ENCODE measurements around the gene RNF180.

The RNF180 gene, protein sequence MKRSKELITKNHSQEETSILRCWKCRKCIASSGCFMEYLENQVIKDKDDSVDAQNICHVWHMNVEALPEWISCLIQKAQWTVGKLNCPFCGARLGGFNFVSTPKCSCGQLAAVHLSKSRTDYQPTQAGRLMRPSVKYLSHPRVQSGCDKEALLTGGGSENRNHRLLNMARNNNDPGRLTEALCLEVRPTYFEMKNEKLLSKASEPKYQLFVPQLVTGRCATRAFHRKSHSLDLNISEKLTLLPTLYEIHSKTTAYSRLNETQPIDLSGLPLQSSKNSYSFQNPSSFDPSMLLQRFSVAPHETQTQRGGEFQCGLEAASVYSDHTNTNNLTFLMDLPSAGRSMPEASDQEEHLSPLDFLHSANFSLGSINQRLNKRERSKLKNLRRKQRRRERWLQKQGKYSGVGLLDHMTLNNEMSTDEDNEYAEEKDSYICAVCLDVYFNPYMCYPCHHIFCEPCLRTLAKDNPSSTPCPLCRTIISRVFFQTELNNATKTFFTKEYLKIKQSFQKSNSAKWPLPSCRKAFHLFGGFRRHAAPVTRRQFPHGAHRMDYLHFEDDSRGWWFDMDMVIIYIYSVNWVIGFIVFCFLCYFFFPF

DNA sequence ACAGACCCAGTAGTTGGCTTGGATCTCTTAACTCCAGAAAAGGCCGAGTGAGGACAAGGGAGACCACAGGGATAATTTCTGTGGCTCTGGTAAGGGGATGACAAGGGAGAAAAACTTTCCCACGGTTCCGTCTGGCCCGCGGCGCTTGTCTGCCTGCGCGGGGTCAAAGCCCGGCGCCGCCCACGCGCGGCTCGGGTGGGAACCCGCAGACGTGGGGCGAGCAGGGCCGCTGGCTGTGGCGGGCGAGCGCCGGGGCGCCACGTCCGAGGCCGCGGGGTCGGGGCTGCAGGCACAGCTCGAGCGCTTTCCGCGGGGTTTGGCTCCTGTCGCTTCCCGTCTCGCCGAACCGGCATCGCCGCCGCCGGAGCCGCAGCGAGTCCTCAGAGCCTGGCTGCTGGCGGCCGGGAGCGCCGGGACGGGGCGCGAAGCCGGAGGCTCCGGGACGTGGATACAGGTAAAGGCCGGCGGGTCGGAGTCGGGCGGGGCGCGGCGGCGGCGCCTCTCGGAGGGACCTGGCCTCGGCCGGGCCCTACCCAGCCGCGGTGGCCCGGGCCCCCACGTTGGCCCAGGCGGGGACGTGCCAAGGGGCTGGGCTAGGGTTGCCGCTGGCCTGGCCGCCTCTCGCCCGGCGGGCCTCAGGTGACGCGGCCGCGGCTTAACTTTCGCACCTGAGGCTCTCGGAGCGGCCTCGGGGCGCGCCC is at the start of gene RNF180:
Gene RNF180, plus strand, starts transcription at position 344 of the 701 bp plus-strand sequence. CDS start 34,965 bp downstream, outside the sequence.
- DNase-seq = no peak

DNA sequence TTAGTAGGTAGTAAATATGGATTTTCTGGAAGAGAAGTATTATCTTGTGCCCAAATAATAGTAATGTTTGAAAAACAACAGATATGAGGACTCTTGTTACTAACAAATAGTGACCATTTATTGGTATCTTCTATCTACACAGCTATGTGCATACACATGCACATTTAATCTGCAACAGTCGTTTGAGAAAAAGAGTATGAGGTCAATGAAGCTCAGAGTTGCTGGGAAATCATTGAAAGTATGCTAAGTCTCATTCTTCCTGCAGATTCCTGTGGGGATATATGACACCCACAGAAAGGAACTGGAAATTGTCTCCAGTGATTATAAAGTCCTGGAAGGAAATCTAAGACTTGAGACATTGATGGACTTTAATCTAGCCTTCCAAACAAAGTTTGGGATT is 40.1 kb upstream of the RNF180 start:
- DNase-seq = no peak

DNA sequence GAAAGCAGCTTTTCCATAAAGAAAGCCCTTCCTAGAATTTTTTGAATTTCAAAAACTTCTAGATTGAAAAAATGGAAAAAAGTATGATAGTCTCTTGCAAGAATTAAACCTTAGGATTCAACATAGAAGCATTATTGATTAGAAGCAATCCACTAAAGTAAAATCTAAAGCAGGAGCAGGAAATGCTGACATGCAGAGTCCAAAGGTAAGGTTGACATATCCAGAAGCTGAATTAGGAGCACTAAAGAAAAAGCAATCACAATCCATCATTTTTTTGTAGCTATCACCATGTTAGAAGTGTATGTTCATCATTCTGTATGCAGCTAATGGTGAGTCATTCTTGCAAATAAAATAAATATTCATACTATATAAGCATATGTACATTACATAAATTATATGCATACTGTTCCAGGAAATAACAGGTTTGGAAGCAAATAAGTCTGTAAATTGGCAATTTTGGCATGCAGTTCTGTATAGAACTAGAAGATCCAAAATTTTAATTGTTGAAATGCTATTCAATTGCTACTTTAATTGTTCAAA is 39.4 kb upstream of the RNF180 start:
- DNase-seq = no peak

DNA sequence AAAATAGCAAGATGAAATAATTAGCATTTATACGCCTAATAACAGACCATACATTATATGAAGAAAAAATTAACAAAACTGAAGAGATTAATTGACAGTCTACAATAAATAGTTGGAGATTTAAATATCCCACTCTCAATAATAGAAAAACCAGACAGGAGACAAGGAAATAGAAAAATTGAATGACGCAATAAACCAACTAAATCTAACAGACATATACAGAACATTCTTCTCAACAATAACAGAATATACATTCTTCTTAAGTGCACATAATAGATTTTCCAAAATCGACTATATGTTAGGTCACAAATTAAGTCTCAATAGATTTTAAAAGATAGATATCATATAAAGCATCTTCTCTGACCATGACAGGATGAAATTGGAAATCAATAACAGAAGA is 25.6 kb upstream of the RNF180 start:
- no peak for DNase-seq

DNA sequence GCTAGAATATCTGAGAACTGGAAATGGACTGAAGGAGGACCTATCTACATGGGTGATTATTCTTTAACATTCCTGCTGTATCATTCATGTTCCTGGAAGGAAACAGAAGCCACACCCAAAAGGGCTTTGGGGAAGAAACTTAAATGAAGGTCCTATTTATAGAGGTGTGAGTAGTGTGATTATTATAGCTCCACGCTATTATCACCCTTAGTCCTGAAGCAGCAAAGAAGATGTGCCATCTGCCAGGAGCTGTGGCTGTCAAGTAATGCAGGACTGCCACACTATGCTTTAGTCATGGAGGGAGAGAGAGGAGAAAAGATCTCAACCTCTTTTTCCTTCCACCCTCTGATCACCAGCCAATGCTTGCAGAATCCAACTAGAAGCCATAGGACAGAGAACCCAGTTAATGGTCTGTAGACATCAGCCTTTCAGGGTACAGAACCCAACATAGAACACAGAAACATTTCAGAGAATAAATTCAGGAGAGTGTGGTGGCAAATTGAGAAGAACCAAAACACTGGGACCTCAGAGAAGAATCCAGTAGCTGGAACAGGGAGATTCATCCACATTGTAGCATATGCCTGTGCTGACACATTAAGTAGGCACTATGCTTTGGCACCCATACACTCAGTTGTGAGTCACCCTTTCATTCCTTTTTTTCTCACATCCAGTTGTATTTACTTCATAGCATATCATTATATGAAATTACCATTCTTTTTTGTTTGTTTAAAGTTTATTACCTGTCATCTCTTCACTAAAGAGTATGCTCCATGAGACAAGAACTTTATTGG is 21.0 kb upstream of the RNF180 start:
- DNase-seq = no peak

DNA sequence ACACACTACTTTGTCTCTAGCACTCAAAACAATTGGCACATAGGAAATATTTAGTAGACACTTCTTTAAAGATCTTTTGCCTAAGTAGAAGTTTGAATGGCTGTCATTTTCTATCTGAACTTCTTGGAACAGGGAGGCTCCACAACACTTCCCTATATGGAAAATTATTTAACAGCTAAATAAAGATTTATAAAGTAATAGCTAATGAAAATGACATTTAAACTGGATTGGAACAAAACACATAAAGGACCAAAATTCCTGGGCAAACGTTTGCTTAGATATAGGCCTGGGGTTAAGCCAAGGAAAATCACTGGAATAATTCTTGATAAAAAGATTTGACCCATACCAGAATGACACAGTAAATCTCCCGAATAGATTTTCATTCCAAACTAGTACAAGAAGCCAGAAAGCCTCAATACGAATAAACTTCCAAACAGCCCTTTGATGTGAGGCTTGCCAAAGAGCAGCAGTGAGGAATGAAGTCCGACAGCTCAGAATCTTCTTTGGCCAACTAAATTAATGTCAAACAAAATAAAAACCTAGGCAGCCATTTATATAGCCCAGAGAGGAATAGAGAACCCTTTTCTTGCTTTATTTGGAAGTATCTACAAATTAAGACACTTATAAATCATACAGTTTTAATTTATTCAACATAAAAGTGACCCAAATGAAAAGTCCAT is 20.3 kb upstream of the RNF180 start:
- DNase-seq = no peak

DNA sequence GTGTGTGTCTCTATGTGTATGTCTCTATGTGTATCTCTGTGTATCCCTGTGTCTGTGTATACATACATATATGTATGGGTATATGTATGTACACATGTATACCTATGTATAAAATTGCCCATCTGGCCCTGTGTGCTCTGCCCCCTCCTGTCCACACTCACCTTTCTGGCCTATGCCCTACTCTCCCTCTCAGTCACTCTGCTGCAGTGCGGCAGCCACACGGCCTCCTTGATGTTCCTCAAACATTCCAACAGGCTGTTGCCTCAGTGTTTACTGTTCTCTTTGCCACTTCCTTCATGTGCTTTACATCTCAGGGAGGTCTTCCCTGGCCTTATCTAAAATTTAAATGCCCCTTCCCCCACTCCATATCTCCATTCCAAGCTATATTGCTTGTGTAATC is 18.3 kb upstream of the RNF180 start:
- DNase-seq = no peak

DNA sequence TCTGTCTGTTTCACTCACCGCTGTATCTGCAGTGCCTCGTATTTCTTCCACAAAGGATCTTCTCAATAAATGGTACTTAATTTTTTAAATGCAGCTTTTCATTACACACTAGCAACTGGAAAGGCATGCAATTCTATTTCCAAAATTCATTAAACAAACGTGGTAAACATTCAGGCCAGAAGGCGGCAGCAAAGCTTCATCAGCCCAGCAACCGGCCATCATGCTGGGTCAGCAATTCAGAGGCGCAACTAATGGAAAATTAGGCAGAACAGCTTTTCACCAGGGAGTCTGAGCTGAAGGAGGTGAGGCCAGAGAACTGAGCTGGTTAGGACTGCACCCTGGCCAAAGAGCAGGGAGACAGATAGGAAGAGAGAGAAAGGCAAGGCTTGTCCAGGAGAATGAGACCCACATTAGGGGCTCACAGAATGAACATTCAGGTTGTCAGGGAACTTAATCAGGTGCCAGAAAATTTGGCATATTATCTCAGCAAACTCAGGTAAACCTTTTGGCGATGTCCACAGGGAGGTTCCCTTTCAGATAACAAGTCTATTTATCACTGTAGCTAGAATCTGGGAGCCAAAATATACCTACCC is 17.7 kb upstream of the RNF180 start:
- DNase-seq = no peak

DNA sequence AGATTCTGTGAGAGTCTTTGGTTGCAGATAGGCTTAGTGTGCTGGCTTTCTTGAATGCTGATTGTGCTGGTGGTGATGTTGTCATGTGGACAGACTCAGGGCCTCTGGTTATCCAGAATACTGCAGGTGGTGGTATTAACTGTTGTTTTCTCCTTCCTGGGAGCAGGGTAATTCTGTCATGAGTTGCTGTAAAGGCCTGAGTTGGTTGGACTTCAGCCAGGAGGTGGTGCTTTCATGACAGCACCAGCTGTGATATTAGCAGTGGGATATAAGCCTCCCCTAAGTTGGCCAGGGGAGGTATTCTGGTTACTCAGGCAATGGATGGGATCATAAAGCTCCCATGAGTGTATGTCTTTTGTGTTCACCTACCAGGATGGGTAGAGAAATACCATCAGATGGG is 16.4 kb upstream of the RNF180 start:
- no peak for DNase-seq

DNA sequence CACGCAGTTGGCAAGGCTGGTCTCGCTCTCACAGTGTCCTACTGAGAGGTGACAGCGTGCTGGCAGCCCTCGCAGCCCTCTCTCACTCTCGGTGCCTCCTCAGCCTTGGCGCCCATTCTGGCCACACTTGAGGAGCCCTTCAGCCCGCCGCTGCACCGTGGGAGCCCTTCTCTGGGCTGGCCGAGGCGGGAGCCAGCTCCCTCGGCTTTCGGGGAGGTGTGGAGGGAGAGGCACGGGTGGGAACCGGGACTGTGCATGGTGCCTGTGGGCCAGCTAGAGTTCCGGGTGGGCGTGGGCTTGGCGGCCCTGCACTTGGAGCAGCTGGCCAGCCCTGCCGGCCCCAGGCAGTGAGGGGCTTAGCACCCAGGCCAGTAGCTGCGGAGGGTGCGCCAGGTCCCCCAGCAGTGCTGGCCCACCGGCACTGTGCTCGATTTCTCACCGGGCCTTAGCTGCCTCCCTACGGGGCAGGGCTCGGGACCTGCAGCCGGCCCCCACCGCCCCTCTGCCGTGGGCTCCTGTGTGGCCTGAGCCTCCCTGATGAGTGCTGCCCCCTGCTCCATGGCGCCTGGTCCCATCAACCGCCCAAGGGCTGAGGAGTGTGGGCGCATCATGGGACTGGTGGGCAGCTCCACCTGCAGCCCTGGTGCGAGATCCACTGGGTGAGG is 15.7 kb upstream of the RNF180 start:
- no peak for DNase-seq

DNA sequence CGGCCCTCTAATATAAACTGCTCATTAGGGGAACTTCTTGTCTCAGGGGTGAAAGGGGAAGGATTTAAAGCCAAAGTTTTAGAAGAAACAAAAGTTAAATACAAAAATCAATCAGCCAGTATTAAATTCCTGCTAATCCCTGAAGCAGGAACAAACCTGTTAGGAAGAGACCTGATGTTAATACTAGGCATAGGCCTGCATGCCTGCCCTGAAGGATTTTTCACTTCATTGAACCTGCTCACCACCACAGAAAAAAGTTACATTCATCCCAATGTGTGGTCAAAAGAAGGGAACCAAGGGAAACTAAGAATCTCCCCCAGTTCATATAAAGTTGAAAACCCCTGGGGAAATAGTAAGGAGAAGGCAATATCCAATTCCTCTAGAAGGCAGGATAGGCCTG is 9.4 kb upstream of the RNF180 start:
- DNase-seq = no peak

DNA sequence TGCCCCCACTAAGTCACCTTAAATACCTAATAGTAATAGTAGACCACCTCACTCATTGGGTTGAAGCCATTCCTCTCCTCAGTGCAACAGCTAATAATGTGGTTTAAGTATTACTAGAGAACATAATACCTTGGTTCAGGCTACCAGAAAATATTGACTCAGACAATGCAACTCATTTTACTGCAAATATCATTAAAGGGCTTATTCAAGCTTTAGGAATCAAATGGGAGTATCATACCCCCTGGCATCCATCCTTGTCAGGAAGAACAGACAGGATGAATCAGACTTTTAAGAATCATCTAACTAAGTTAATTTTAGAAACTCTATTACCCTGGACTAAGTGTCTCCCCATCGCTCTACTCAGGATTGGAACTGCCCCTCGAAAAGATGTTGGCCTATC is 6.8 kb upstream of the RNF180 start:
- no peak for DNase-seq

DNA sequence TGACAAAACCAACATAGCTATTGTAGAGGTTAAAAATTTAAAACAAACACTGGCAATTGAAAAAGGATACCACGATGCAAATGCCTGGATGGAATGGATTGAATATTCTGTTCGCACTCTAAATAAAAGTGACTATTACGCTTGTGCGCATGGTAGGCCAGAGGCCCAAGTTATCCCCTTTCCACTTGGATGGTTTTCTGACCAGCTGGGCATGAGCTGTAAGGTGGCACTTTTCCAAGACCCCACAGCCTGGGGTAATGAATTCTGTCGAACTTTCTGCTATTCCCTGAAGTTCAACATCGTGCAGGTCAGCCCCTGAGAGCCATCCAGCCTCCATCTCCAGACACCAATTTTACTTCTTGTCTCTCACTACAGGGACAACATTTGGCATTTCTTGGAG is 5.4 kb upstream of the RNF180 start:
- no peak for DNase-seq

DNA sequence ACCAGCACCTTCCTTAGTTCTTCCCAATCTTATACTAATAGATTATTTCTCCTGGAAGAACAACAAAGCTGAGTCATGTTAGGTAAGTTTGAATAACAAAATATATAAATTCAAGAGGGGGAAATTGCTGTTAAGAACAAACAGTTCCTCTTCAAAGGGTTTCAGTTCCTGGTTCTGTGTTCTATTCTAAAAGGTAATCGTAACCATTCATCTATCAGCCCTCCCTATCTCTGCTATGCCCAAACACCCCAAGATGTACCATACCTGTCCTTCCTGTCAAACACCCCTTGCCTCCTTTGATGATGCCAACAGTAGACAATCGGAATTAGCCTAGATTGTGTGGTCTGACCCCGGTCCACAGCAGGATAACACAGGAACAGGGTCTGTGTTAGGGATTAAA is 4.2 kb upstream of the RNF180 start:
- DNase-seq = no peak

DNA sequence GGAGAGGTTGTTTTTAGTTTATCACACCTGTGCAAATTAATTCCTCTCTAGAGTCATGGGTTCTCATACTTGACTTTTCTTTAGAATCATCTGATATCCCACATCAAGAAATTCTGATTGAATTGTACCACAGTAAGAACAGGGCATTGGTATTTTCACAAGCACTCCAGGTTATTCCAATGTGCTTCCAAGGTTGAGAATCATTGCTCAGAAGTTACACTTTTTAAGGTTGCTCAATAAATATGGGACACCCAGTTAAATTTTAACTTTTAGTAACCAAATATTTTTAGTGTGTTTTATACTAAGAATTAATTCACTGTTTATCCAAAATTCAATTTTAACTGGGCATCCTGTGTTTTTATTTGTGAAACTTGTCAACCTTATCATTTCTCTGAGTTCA is 2.5 kb upstream of the RNF180 start:
- no peak for DNase-seq

DNA sequence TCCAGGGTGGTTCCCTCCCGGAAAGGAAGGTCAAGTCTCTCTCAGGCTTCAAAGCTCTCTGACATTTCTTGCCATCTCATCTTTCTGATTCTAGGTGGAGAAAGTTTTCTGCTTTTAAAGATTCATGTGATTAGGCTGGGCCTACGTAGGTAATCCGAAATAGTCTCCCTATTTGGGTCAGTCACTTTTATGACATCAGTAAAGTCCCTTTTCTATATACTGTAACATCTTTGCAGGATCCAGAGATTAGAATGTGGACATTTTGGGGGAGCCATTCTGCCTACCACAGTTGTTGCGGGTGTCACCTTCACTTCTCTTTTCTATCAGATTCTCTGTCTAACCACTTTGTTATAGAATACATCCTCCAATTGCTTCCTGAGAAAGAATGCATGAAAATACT is 1.9 kb upstream of the RNF180 start:
- no peak for DNase-seq

DNA sequence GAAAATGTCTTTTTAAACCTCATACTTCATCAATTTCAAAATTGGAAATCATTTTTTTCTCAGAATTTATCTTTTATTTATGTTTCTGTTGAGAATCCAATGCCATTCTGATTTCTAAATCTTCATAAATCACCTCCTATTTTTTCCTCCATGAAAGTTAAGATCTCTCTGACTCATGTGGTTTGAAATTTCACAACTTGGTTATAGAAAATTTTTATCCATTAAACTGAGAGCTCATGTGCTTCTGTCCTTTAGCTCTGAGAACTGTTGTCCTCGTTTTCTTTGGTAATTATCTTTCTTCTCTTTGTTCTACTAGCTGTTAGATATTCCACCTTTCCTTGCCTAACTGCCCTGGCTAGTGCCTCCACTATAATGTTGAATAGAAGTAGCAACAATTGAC is 1.5 kb upstream of the RNF180 start:
- DNase-seq = no peak

DNA sequence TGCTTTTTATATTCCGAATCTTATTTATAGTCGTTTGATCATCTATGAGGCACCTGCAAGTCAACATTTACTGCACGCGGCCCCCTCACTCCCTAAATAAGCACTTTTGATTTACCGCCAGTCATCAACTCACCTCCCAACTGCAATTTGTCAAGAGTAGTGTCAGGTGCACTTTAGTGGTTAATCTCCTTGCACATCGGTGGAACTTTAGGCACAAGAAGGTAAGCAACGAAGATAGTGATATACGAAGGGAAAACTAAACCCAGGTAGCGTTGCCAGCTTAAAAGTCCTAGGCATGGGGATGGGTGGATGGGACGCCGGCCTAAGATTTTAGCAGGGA is 513 bp upstream of the RNF180 start:
- DNase-seq = no peak

DNA sequence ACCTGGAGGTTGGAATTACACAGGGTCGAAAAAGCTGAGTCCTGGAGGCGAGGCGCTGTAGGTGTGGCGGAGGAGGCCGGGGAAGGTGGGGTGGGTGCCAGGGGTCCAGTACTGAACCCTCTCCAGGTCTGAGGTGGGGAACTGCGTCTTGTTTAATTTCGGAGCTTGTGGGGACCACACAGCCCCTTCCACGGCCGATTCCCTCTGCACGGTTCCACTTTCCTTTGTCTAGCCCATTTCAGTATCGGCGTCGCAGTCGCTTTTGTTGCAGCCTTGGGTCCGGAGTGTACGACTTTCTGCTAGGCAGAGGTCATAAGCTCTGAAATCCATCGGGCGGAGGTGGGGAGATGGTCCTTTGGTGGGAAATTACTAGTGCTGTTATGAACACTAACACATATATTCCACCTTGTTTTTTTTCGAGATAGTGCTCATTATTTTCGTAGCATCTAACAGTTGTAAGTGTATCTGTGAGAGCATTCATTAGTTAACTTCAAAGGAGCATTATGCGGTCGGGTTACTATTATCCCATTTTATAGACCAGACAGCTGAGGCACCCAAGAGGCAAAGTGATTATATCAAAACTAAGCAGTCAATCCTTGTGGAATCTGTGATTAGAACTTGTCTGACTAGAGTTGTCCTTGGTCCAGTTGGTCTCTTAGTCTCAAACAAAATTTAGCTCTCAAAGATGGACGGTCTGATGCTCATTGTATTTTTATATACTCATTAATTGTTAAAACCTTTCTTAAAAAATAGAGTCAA is 737 bp downstream of the RNF180 start:
- DNase-seq = no peak

DNA sequence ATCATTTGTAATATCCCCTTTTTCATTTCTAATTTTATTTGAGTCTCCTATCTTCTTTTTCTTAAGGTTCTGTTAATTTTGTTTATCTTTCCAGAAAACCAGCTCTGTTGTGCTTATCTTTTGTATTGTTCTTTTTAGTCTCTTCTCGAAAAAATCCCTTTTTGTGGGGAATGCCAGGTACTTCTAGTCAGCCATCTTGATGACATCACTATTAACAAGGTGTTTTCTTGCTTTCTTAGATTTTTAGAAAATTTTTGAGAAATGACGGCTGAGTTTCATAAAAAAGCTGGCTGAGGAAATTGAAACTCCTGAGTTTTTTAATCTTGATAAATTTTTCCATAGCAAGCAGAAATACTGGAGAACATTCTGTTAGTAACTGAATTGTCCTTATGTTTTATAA is 10.7 kb downstream of the RNF180 start:
- no peak for DNase-seq

Measured in activated T-cell treated with anti-CD3 and anti-CD28 coated beads for 4 hours (primary cell).